HUES6 (cell line): Measurements from ENCODE around the gene OR51L1.
"Not testable (repeated sequence)": the region's sequence is repeated elsewhere in the genome, so short reads cannot be mapped to it uniquely, and the experiment has no call there.

Source experiments
- H3K27ac ChIP-seq: 2 replicates; pipeline ENCODE4 v1.7.0; 2013; ENCODE audit warnings: low read depth, mild to moderate bottlenecking, low read length, inconsistent platforms
- H3K27me3 ChIP-seq: 2 replicates; pipeline ENCODE4 v1.6.1; 2013; ENCODE audit warnings: low read length; ENCODE audit not compliant: control insufficient read depth, insufficient read depth
- H3K36me3 ChIP-seq: 2 replicates; pipeline ENCODE4 v1.6.1; 2013; ENCODE audit warnings: low read length; ENCODE audit not compliant: control insufficient read depth, insufficient read depth
- H3K4me1 ChIP-seq: 2 replicates; pipeline ENCODE4 v1.6.1; 2013; ENCODE audit warnings: low read length; ENCODE audit not compliant: control insufficient read depth, insufficient read depth
- H3K4me3 ChIP-seq: 2 replicates; pipeline ENCODE4 v1.5.1; 2013; ENCODE audit warnings: low read depth, low read length
- H3K9ac ChIP-seq: one replicate; pipeline ENCODE4 v1.6.1; 2013; ENCODE audit warnings: mild to moderate bottlenecking, low read length
- H3K9me3 ChIP-seq: 2 replicates; pipeline ENCODE4 v1.6.1; 2013; ENCODE audit warnings: low read depth, low read length; ENCODE audit not compliant: control insufficient read depth, insufficient read depth

Gene OR51L1

GRCh38 chr11:4994551-4994950, at the start of gene OR51L1:
OR51L1 (plus strand) TSS chr11:4994851; CDS start chr11:4998983, 4,132 bp downstream.
- Histone ChIP-seq H3K9ac (no peak within 1 kb of the TSS), H3K4me1 (no peaks in the 10 kb centered on the region), H3K4me3 (no peak within 1 kb of the TSS), H3K27me3 (no peaks in the 10 kb centered on the region), H3K27ac (no peak within 1 kb of the TSS), H3K9me3 (no peaks in the 10 kb centered on the region), H3K36me3 (no peaks in the 10 kb centered on the region)

GRCh38 chr11:4947505-4947904, 47.1 kb upstream of the OR51L1 start, which contains the start of gene OR51A4:
OR51A4 (minus strand) TSS chr11:4947605; CDS start chr11:4947100, 505 bp downstream.
- Histone ChIP-seq H3K4me1 (no peaks in the 10 kb centered on the region), H3K27ac (no peak within 1 kb of the TSS), H3K36me3 (no peaks in the 10 kb centered on the region), H3K9ac (no peak within 1 kb of the TSS), H3K4me3 (no peak within 1 kb of the TSS), H3K27me3 (no peaks in the 10 kb centered on the region), H3K9me3 (no peaks in the 10 kb centered on the region)

GRCh38 chr11:4955613-4956012, 39.0 kb upstream of the OR51L1 start, which contains the start of gene OR51A2:
OR51A2 (minus strand) TSS chr11:4955713; CDS start chr11:4955713, 0 bp downstream.
- H3K9ac ChIP-seq, H3K9me3 ChIP-seq, H3K27me3 ChIP-seq, H3K27ac ChIP-seq, H3K4me3 ChIP-seq, H3K36me3 ChIP-seq, H3K4me1 ChIP-seq: not testable (repeated sequence)

- Histone ChIP-seq H3K36me3 (no peaks in the 10 kb centered on the region), H3K27me3 (no peaks in the 10 kb centered on the region), H3K9ac (no peak overlapping the region), H3K4me3 (no peak overlapping the region), H3K9me3 (no peaks in the 10 kb centered on the region), H3K4me1 (no peaks in the 10 kb centered on the region), H3K27ac (no peak overlapping the region)
Observed at GRCh38 chr11:4957396-4957795, 37.3 kb upstream of the OR51L1 start.

- Histone ChIP-seq H3K9me3 (no peaks in the 10 kb centered on the region), H3K27ac (no peak overlapping the region), H3K27me3 (no peaks in the 10 kb centered on the region), H3K36me3 (no peaks in the 10 kb centered on the region), H3K9ac (no peak overlapping the region), H3K4me3 (no peak overlapping the region), H3K4me1 (no peaks in the 10 kb centered on the region)
Observed at GRCh38 chr11:4960877-4961276, 33.8 kb upstream of the OR51L1 start.

GRCh38 chr11:4962816-4963215, 31.8 kb upstream of the OR51L1 start:
- Histone ChIP-seq H3K27ac (no peak overlapping the region), H3K9me3 (no peaks in the 10 kb centered on the region), H3K4me1 (no peaks in the 10 kb centered on the region), H3K36me3 (no peaks in the 10 kb centered on the region), H3K9ac (no peak overlapping the region), H3K27me3 (no peaks in the 10 kb centered on the region), H3K4me3 (no peak overlapping the region)

- Histone ChIP-seq H3K4me1 (no peaks in the 10 kb centered on the region), H3K27me3 (no peaks in the 10 kb centered on the region)
Observed at GRCh38 chr11:4975436-4975835, 19.2 kb upstream of the OR51L1 start.

GRCh38 chr11:4979036-4979435, 15.6 kb upstream of the OR51L1 start:
- no peaks in the 10 kb centered on the region for H3K27me3 ChIP-seq
- no peaks in the 10 kb centered on the region for H3K9me3 ChIP-seq
- H3K4me3 ChIP-seq = no peak overlapping the region
- no peaks in the 10 kb centered on the region for H3K36me3 ChIP-seq
- H3K27ac ChIP-seq = no peak overlapping the region
- no peak overlapping the region for H3K9ac ChIP-seq
- H3K4me1 ChIP-seq = no peaks in the 10 kb centered on the region

More at GRCh38 chr11:4975436-4975835, 19.2 kb upstream of the OR51L1 start:
- H3K9ac ChIP-seq = no peak overlapping the region
- H3K36me3 ChIP-seq = no peaks in the 10 kb centered on the region
- no peak overlapping the region for H3K27ac ChIP-seq
- no peaks in the 10 kb centered on the region for H3K9me3 ChIP-seq
- no peak overlapping the region for H3K4me3 ChIP-seq

- no peaks in the 10 kb centered on the region for H3K9me3 ChIP-seq
- no peaks in the 10 kb centered on the region for H3K27me3 ChIP-seq
- no peak overlapping the region for H3K27ac ChIP-seq
- H3K36me3 ChIP-seq = no peaks in the 10 kb centered on the region
- no peaks in the 10 kb centered on the region for H3K4me1 ChIP-seq
- H3K4me3 ChIP-seq = no peak overlapping the region
- H3K9ac ChIP-seq = no peak overlapping the region
Observed at GRCh38 chr11:4982678-4983077, 12.0 kb upstream of the OR51L1 start.

- Histone ChIP-seq H3K27ac (no peak overlapping the region), H3K9me3 (no peaks in the 10 kb centered on the region), H3K27me3 (no peaks in the 10 kb centered on the region), H3K4me1 (no peaks in the 10 kb centered on the region), H3K9ac (no peak overlapping the region), H3K36me3 (no peaks in the 10 kb centered on the region), H3K4me3 (no peak overlapping the region)
Observed at GRCh38 chr11:4983841-4984240, 10.8 kb upstream of the OR51L1 start.

GRCh38 chr11:4991060-4991459, 3.6 kb upstream of the OR51L1 start:
- no peaks in the 10 kb centered on the region for H3K9me3 ChIP-seq
- H3K4me3 ChIP-seq = no peak overlapping the region
- no peaks in the 10 kb centered on the region for H3K36me3 ChIP-seq
- H3K9ac ChIP-seq = no peak overlapping the region
- no peaks in the 10 kb centered on the region for H3K4me1 ChIP-seq
- H3K27ac ChIP-seq = no peak overlapping the region
- H3K27me3 ChIP-seq = no peaks in the 10 kb centered on the region
